Osteoblast (primary cell): Measurements from ENCODE around the gene GPRASP2. TPM values are rescaled to one million over a fixed set of nuclear protein-coding genes. Genes with fewer than 3 reads are reported as not detected.
"Not testable (repeated sequence)": the region's sequence is repeated elsewhere in the genome, so short reads cannot be mapped to it uniquely, and the experiment has no call there.

Experiments used
- DNase-seq: peaks from one replicate; pipeline ENCODE4 v3.0.0; 2011; ENCODE audit warnings: low spot score, mixed read lengths; ENCODE audit not compliant: insufficient read length; ENCODE audit errors: missing footprints
- H2AFZ ChIP-seq: 2 replicates; pipeline ENCODE4 v1.6.0; 2011; ENCODE audit warnings: mild to moderate bottlenecking, low read length
- H3K27ac ChIP-seq: 2 replicates; pipeline ENCODE4 v1.5.1; 2011; ENCODE audit warnings: mild to moderate bottlenecking, low read depth, low read length, moderate library complexity
- H3K27me3 ChIP-seq: 2 replicates; pipeline ENCODE4 v1.6.0; 2012; ENCODE audit warnings: mild to moderate bottlenecking, control low read depth, inconsistent platforms, low read length, moderate library complexity; ENCODE audit not compliant: insufficient read depth
- H3K36me3 ChIP-seq: 2 replicates; pipeline ENCODE4 v1.5.1; 2011; ENCODE audit warnings: mild to moderate bottlenecking, low read length, control low read depth, moderate library complexity; ENCODE audit not compliant: insufficient read depth
- H3K4me1 ChIP-seq: 2 replicates; pipeline ENCODE4 v1.5.1; 2011; ENCODE audit warnings: mild to moderate bottlenecking, low read length, control low read depth, moderate library complexity; ENCODE audit not compliant: insufficient read depth
- H3K4me2 ChIP-seq: 2 replicates; pipeline ENCODE4 v1.6.0; 2011; ENCODE audit warnings: mild to moderate bottlenecking, low read length; ENCODE audit not compliant: insufficient read depth
- H3K4me3 ChIP-seq: fragments of 200-600 bp; sonication (generic); 3 replicates; pipeline ENCODE4 v1.5.1; 2012; ENCODE audit warnings: mild to moderate bottlenecking, low read length, inconsistent platforms; ENCODE audit not compliant: insufficient read depth
- H3K79me2 ChIP-seq: 2 replicates; pipeline ENCODE4 v1.6.0; 2012; ENCODE audit warnings: mild to moderate bottlenecking, low read length, control low read depth, inconsistent platforms; ENCODE audit not compliant: insufficient read depth
- H3K9me3 ChIP-seq: 2 replicates; pipeline ENCODE4 v1.5.1; 2011; ENCODE audit warnings: low read depth, low read length, control low read depth
- H4K20me1 ChIP-seq: 2 replicates; pipeline ENCODE4 v1.6.0; 2012; ENCODE audit warnings: mild to moderate bottlenecking, low read length, control low read depth; ENCODE audit not compliant: insufficient read depth
- CTCF ChIP-seq: IDR thresholded peaks from 2 replicates; pipeline ENCODE4 v1.5.1; 2011; ENCODE audit warnings: mild to moderate bottlenecking, low read depth, low read length, moderate library complexity; ENCODE audit errors: extremely low read depth
- total RNA-seq: library from RNA; depleted of rRNA; stranded (reverse); fragments of >200 nt; gene quantifications from 2 replicates; pipeline ENCODE4 v1.2.3, GENCODE V29; 2012

The GPRASP2 gene
- total RNA-seq = 10.9 and 11.8 TPM in 2 replicates

- no peaks in the 10 kb centered on the region for H3K9me3 ChIP-seq
- H4K20me1 ChIP-seq = no peaks in the 10 kb centered on the region
- H3K27me3 ChIP-seq = no peaks in the 10 kb centered on the region
- peak within 1 kb of the TSS; percentile 83 for H3K4me2 ChIP-seq
- H3K27ac ChIP-seq = no peak within 1 kb of the TSS
- no peak for TF ChIP-seq CTCF
- DNase-seq = peak; percentile 72
- H3K4me3 ChIP-seq = peak within 1 kb of the TSS; percentile 78
- H3K79me2 ChIP-seq = no peaks in the 10 kb centered on the region
- no peaks in the 10 kb centered on the region for H3K4me1 ChIP-seq
- no peaks in the 10 kb centered on the region for H3K36me3 ChIP-seq
- peak within 1 kb of the TSS; percentile 84 for H2AFZ ChIP-seq
Observed at GRCh38 chrX:102712216-102712966, at the start of gene GPRASP2. Gene GPRASP2, plus strand, starts transcription at chrX:102712448. Its CDS starts 2,422 bp downstream, at chrX:102714870.

GRCh38 chrX:102663820-102664219 is 48.4 kb upstream of the GPRASP2 start:
- DNase-seq, H3K36me3 ChIP-seq: not testable (repeated sequence)

GRCh38 chrX:102667034-102667433 is 45.2 kb upstream of the GPRASP2 start:
- not testable (repeated sequence) for H3K27me3 ChIP-seq, H3K79me2 ChIP-seq, H3K4me3 ChIP-seq, DNase-seq, H3K4me1 ChIP-seq, H3K9me3 ChIP-seq, H2AFZ ChIP-seq, H3K36me3 ChIP-seq, H4K20me1 ChIP-seq, H3K4me2 ChIP-seq, H3K27ac ChIP-seq

More at GRCh38 chrX:102663820-102664219, 48.4 kb upstream of the GPRASP2 start:
- not testable (repeated sequence) for H3K9me3 ChIP-seq, H3K27me3 ChIP-seq, H3K79me2 ChIP-seq, H3K4me3 ChIP-seq, H3K27ac ChIP-seq, H4K20me1 ChIP-seq, H2AFZ ChIP-seq, H3K4me1 ChIP-seq, H3K4me2 ChIP-seq

- Histone ChIP-seq H3K27me3 (no peaks in the 10 kb centered on the region), H3K4me1 (no peaks in the 10 kb centered on the region), H3K4me2 (no peak overlapping the region), H3K27ac (no peak overlapping the region), H3K36me3 (no peaks in the 10 kb centered on the region), H3K79me2 (no peaks in the 10 kb centered on the region), H4K20me1 (no peaks in the 10 kb centered on the region), H3K4me3 (no peak overlapping the region), H2AFZ (no peak overlapping the region), H3K9me3 (no peaks in the 10 kb centered on the region)
- no peak for TF ChIP-seq CTCF
- DNase-seq = no peak
Observed at GRCh38 chrX:102669526-102669925, 42.7 kb upstream of the GPRASP2 start.

GRCh38 chrX:102672856-102673255 is 39.4 kb upstream of the GPRASP2 start:
- no peak for DNase-seq
- Histone ChIP-seq H3K9me3 (no peaks in the 10 kb centered on the region), H3K36me3 (no peaks in the 10 kb centered on the region), H2AFZ (no peak overlapping the region), H3K4me1 (no peaks in the 10 kb centered on the region), H3K27ac (peak overlapping the region; percentile 32), H4K20me1 (no peaks in the 10 kb centered on the region), H3K4me3 (no peak overlapping the region), H3K4me2 (no peak overlapping the region), H3K79me2 (no peaks in the 10 kb centered on the region), H3K27me3 (no peaks in the 10 kb centered on the region)
- no peak for TF ChIP-seq CTCF

GRCh38 chrX:102677479-102677878 is 34.8 kb upstream of the GPRASP2 start:
- H3K27ac ChIP-seq, DNase-seq, H3K36me3 ChIP-seq, H4K20me1 ChIP-seq, H3K79me2 ChIP-seq, H3K9me3 ChIP-seq, H2AFZ ChIP-seq, H3K4me1 ChIP-seq, H3K27me3 ChIP-seq, H3K4me3 ChIP-seq, H3K4me2 ChIP-seq: not testable (repeated sequence)
